HG03159 (cell line): ENCODE data around the gene ZNF507.
"Not testable (repeated sequence)": the region's sequence is repeated elsewhere in the genome, so short reads cannot be mapped to it uniquely, and the experiment has no call there.

ENCODE experiments used
- ATAC-seq: cut with Tn5 transposase; IDR thresholded peaks from one replicate; pipeline ENCODE4 v1.9.1; 2021; ENCODE audit warnings: mild to moderate bottlenecking, moderate library complexity; ENCODE audit not compliant: unreplicated experiment

ZNF507 gene

DNA sequence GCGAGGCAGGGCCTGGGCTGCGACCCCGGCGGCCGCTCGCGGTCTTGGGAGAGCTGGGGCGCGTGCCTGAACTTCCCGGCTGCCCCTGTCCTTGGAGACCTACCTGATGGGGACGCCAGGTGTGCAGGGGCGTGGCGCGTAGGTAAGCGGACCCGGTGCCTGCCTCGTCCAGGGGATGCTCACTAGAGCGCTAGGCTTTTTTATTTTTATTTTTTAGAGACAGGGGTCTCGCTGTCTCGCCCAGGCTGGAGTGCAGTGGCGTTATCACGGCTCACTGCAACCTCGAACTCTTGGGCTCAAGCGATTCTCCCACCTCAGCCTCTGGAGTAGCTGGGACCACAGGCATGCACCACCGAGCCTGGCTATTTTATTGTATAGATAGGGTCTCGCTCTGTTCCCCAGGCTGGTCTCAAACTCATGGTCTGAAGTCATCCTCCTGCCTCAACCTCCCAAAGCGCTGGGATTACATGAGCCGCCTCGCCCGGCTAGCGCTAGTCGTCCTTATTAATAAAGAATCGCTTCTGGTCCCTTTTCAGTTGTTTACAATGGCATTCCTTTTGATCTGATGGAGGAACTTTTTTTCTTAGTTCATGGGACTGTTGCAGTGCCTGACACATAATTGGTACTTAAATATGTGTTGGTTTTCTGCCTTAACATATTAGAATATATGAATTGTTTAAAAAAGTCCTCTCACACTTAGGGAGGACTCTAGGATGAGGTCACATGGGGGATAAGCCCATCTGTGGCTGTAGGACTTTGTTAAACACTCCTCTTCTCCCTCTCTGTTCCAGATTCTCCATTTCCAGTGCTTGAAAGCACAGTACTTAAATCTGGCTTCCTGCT lies 61.0 kb downstream of the ZNF507 start:
- ATAC-seq, result no peak

DNA sequence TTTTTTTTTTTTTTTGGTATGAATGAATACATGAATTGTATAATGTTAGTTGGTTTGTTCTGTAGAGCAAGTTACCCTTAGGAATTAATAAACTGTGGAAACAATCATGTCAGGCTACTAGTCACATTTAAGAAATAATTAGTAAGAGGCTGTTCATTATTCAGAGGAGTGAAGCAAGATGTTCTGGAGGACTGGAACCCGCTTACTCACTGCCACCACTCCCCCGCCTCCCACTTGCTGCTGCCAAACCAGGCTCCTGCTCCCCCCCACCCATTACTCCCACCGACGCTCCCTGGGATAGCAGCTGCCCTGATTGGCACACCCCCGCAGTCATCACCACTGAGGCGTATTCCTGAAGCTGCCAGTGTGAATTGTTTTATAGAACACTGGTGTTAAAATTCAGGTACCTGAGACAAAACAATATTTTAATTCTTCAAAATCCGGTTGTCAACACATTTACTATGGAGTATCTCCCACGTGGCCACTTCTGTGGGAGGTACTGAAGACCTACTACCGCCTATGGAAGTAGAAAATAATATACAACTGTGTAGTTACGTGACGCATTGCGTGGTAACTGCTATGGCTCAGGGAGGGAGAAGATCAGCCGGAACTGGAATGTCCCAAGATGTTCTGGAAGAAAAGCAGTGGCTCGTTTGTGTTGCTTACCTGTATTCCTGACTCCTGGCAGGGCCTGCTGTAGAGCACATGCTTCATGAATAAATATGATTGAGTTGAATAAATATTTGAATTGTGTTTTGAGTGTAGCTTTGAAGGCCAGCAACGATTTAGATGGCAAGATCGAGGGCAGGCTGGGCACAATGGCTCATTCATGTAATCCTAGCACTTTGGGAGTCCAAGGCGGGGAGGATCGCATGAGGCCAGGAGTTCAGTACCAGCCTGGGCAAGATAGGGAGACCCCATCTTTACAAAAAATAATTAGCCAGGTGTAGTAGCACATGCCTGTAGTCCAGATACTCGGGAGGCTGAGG lies 61.9 kb downstream of the ZNF507 start:
- no peak for ATAC-seq

- no peak for ATAC-seq
These were observed 69.8 kb downstream of the ZNF507 start for GRCh38 chr19:32415246-32415645.

DNA sequence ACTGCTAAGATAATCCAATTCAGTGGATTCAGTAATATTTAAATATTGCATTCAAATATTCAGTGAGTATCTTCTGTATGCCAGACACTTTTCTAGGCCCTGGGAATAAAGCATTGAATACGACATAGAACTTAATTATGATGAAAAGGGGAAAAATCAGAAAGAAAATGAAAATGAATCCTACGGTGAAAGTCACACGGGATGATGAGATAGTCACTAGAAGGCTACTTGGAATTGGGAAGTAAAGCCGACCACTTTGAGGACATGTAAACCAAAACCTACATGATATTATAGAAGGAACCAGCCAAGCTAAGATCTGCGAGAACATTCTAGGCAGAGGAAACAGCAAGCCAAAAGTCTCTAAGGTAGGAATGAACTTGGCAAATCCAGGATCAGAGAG lies 70.3 kb downstream of the ZNF507 start:
- no peak for ATAC-seq

- no peak for ATAC-seq
These were observed 71.5 kb downstream of the ZNF507 start for GRCh38 chr19:32416749-32417456.

GRCh38 chr19:32418155-32418554 lies 72.7 kb downstream of the ZNF507 start:
- ATAC-seq, result no peak

- ATAC-seq, result no peak
These were observed 76.4 kb downstream of the ZNF507 start for GRCh38 chr19:32421589-32422361.

- ATAC-seq, result no peak
These were observed 77.0 kb downstream of the ZNF507 start for GRCh38 chr19:32422435-32422834.

DNA sequence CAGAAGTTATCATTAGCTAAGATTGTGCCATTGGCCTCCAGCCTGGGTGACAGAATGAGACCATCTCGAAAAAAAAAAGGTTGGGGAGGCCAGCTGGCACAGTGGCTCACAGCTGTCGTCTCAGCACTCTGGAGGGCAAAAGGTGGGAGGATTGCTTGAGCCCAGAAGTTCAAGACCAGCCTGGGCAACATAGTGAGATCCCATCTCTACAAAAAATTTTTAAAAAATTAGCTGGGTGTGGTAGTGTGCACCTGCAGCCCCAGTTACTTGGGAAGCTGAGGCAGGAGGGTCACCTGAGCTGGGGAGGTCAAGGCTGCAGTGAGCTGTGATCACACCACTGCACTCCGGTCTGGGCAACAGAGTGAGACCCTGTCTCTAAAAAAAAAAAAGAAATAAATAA lies 78.5 kb downstream of the ZNF507 start:
- not testable (repeated sequence) for ATAC-seq

GRCh38 chr19:32427536-32427935 lies 82.1 kb downstream of the ZNF507 start:
- ATAC-seq, result no peak

- no peak for ATAC-seq
These were observed 91.3 kb downstream of the ZNF507 start for GRCh38 chr19:32436692-32437091.

GRCh38 chr19:32437096-32437495 lies 91.7 kb downstream of the ZNF507 start:
- ATAC-seq, result no peak
